ENCODE results near the gene VSIG2.

Gene VSIG2

GRCh38 chr11:124748481-124749343, 3.3 kb downstream of the VSIG2 start:
- no peak for DNase-seq (ENCODE audit: low read depth)

- DNase-seq (ENCODE audit: low read depth) = no peak
These were observed 4.0 kb downstream of the VSIG2 start for GRCh38 chr11:124748100-124748418.

- DNase-seq (ENCODE audit: low read depth) = no peak
These were observed 4.5 kb downstream of the VSIG2 start for GRCh38 chr11:124747406-124748099.

- DNase-seq (ENCODE audit: low read depth) = peak; percentile 67
These were observed 5.3 kb downstream of the VSIG2 start for GRCh38 chr11:124746621-124747243.

- peak; percentile 16 for DNase-seq (ENCODE audit: low read depth)
These were observed 6.0 kb downstream of the VSIG2 start for GRCh38 chr11:124745835-124746620.

DNA sequence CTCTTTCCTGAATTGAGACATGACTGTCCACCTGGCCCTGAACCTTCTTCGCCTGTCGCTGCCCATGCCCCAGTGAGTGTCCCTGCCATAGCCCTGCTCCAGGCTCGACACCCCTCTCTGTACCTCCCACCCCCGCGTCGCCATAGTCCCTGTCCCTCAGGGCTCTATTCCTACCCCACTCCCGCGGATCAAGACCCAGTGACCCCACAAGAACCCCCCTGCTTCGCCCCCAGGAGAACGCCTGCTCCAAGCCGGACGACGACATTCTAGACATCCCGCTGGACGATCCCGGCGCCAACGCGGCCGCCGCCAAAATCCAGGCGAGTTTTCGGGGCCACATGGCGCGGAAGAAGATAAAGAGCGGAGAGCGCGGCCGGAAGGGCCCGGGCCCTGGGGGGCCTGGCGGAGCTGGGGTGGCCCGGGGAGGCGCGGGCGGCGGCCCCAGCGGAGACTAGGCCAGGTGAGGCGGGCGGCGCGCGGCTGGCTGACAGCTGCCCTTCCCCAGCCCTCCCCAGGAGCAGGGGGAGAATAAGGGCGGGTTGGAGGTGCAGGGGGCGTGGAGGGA, 6.7 kb downstream of the VSIG2 start:
- DNase-seq (ENCODE audit: low read depth) = no peak

GRCh38 chr11:124743050-124743449, 9.0 kb downstream of the VSIG2 start:
- DNase-seq (ENCODE audit: low read depth) = no peak

DNA sequence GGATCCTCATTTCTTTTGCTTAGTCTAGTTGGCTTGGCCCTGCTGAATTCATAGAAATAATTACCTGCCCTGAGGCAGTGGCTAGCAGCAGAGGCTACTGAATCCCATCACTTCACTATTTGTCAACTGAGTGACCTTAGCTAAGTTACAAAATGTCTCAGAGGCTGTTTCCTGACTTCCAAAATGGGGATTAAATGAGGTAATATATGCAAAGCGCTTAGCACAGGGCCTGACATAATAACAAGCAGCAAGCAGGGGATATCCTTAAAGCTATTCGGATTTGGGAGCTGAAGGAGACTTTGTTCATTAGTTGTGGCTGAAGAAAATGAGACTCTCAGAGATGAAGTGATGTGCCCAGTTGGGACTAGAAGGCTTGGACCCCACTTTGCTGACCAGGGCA, 9.5 kb downstream of the VSIG2 start:
- no peak for DNase-seq (ENCODE audit: low read depth)

- peak; percentile 38 for DNase-seq (ENCODE audit: low read depth)
These were observed 11.7 kb downstream of the VSIG2 start for GRCh38 chr11:124740277-124740882.

GRCh38 chr11:124739479-124740276, 12.4 kb downstream of the VSIG2 start, which contains the start of gene NRGN:
TSS of gene NRGN (plus strand) at chr11:124739942. CDS start at chr11:124740085, 143 bp downstream.
- peak; percentile 71 for DNase-seq (ENCODE audit: low read depth)

GRCh38 chr11:124738713-124739478, 13.2 kb downstream of the VSIG2 start:
- no peak for DNase-seq (ENCODE audit: low read depth)

DNA sequence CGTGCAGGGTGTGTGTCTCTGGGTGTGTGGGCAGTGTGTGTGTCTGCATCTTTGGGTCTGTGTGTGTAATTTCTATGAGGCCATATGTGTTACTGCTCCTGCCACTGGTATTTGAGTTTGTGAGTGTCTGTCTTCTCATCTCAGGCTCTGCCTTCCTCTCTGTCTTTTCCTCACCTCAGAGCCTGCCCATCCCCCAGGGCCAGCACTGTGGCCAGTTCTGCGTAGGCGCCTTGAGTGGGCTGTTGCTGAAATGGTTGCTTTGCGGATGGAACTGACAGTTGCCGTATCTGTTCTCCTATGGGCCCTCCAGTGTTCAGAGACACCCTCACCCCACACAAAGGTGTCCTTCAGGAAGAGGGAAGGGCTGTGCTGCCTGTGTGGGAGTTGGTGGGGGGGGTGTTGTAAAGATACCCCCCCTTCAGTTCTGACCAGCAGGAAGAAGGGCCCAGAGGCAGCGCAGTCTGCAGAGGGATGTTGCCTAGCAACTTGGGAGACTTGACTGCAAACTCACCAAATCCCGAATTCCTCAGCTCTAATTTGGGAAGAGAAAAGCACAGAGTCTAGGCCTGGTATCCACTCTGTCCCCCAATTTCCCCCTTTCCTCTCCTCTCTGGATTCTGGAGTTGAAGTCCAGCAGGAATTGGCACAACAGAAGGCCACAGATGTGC, 14.3 kb downstream of the VSIG2 start:
- no peak for DNase-seq (ENCODE audit: low read depth)

DNA sequence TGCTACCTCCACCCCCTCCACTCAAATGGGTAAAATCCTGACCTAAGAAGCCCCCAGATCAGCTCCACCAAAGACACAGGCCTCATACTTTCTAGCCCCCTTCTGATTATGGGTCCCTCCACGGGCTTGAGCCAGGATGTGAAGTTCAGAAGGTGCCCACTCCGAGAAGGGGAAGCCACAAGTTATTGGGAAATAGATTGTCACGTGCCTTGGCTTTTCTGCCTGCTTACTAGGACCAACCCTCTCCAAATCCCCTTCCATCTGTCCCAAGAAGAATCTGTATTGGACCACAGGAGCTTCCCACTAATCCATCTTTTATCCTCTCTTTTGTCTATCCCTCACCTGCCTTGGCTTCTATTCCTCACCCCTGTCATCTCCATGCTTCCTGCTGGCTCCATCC, 15.3 kb downstream of the VSIG2 start:
- DNase-seq (ENCODE audit: low read depth) = no peak

GRCh38 chr11:124732230-124732629, 19.8 kb downstream of the VSIG2 start:
- DNase-seq (ENCODE audit: low read depth) = no peak

DNA sequence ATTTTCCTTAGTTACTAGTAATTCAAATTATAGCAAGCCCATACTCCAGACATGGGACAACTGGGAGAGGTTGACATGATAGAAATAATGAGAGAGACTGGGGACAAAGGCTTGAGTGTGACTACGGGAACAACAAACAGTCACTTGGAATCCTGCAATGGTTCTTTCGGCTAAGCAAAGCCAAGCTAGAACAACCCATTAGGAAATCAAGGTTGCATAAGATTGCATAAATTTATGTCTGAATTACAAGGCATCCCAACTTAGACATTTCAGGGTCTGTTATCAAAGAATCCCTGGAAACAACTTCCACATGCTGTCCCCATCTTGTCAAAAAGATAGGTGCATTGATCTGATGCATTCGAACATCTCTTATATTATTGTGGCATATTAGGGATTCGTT, 22.5 kb downstream of the VSIG2 start:
- no peak for DNase-seq (ENCODE audit: low read depth)

- DNase-seq (ENCODE audit: low read depth) = no peak
These were observed 23.9 kb downstream of the VSIG2 start for GRCh38 chr11:124728134-124728533.

GRCh38 chr11:124727474-124727873, 24.6 kb downstream of the VSIG2 start:
- no peak for DNase-seq (ENCODE audit: low read depth)

- DNase-seq (ENCODE audit: low read depth) = no peak
These were observed 26.3 kb downstream of the VSIG2 start for GRCh38 chr11:124725719-124726105.

Data from activated T-helper 9 cell treated with anti-CD3 and anti-CD28 coated beads, Interleukin-2, amount 50 U/mL, for 16 hours (primary cell).